G401 (cell line): ENCODE measurements around the gene TMEM117. TPM values are rescaled to one million over a fixed set of nuclear protein-coding genes. Genes with fewer than 3 reads are reported as not detected.
"Not testable (repeated sequence)": the region's sequence is repeated elsewhere in the genome, so short reads cannot be mapped to it uniquely, and the experiment has no call there.

Experiments used
- DNase-seq: peaks from one replicate; pipeline ENCODE4 v3.0.0-alpha.2; 2015; ENCODE audit warnings: low spot score
- in situ Hi-C: cut with HindIII; loops from 2 replicates; pipeline ENCODE4 v1.10.0; 2016; ENCODE audit warnings: low sequenced_read_pairs, mixed read lengths
- total RNA-seq: library from RNA; depleted of rRNA; stranded (reverse); fragments of >200 nt; shearing (Covaris generic); gene quantifications from 2 replicates; pipeline ENCODE4 v1.2.3, GENCODE V29; 2014

TMEM117 gene
- total RNA-seq, 1 experiment from 2014 or later, result 6.2 TPM

DNA sequence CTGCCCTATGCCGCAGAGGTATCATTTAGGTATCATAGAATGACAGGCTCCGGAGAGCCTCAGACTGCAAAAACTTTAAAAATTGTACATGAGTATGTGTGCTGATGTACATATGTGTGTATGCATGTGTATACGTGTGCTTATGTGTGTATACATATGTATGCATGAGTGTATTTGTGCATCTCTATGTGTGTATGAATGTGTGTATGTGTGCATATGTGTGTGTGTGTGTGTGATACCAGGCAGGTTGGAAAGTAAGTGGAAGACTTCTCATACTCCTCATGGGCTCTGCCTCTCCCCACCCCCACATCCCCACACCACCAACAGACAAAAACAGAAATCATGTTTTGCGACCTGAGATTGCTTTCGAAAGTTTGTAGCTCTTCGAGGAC lies 621 bp upstream of the TMEM117 start:
- in situ Hi-C loops, result no loop called here

DNA sequence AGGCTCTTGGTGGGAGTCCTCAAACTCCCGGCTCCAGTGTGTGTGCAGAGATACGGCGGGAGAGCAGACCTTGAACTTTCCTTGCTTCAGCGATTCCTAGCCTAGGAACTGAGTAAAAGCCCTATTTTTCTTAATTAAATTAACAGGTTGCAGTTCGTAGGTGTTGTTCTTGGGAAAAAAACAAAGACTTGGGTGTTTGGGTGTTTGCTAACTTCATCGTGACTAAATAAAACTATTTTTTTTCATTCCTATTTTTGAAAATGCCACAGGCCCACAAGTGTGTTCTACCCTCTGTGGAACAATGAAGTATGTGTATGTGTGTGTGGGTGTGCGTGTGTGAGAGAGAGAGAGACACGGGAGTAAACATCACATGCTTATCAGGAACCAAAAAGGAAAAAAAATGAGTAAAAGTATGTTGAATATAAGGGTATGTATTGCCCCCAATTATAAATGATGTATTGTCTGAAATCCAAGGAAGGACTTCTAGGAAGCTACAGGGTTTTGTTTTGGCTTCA lies 651 bp downstream of the TMEM117 start:
- in situ Hi-C loops, result no loop called here

More for the DNA sequence above, 621 bp upstream of the TMEM117 start:
- DNase-seq, result peak; percentile 25

DNA sequence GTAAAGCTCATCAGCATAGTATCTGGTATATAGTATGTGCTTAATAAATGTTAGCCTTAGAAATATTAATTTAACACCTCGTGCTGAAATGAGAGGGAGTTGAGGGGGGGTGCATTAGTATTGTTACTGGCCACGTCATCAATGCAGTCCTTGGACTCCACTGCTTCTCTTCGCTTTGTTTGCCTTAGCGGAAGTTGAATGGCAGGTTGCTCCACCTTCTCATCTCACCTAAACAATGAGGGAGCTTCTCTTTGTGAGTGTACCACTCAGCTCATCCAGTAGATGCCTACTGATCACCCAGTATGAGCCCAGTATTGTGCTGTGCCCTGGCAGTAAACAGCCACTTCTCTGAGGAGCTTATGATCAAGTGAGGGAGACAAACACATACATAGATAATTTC lies 4.5 kb downstream of the TMEM117 start:
- in situ Hi-C loops, result no loop called here
- DNase-seq, result no peak

More for the DNA sequence above, 651 bp downstream of the TMEM117 start:
- no peak for DNase-seq

DNA sequence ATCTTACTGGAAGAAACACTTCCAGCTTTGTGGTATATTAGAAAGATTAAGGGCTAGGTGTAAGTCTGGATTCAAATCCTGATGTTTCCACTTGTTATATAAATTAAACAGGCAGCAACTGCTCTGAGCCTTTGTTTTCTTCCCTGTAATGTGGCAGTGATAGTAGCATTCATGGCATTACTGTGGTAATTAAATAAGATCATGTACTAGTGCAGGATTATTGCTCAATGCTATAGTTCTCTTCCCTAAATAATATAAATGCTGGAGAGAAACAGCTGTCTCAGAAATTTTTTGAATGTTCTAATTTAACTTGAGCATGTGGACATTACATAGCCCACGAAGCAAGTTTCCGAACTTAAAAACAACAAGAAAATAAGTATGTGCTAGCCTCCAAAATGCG lies 5.4 kb downstream of the TMEM117 start:
- no peak for DNase-seq
- in situ Hi-C loops, result no loop called here

DNA sequence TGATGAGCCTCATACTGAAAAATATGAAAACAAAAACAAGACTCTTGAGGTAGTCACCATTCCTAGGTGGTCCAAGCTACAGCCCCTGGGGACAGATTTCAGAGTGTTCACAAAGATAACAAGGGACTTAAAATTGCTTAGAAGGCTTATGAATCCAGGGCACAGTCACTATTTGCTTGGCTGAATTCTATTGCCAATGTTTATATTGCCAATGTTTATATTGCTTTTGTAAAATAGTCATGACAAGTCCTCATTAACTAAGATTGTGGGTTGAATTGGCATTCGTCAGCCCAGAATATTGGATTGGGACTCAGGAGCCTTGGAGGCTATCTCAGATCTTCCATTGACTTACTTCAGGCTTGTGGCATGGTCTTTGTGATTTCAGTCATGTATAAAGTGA lies 6.4 kb downstream of the TMEM117 start:
- in situ Hi-C loops, result no loop called here
- no peak for DNase-seq

DNA sequence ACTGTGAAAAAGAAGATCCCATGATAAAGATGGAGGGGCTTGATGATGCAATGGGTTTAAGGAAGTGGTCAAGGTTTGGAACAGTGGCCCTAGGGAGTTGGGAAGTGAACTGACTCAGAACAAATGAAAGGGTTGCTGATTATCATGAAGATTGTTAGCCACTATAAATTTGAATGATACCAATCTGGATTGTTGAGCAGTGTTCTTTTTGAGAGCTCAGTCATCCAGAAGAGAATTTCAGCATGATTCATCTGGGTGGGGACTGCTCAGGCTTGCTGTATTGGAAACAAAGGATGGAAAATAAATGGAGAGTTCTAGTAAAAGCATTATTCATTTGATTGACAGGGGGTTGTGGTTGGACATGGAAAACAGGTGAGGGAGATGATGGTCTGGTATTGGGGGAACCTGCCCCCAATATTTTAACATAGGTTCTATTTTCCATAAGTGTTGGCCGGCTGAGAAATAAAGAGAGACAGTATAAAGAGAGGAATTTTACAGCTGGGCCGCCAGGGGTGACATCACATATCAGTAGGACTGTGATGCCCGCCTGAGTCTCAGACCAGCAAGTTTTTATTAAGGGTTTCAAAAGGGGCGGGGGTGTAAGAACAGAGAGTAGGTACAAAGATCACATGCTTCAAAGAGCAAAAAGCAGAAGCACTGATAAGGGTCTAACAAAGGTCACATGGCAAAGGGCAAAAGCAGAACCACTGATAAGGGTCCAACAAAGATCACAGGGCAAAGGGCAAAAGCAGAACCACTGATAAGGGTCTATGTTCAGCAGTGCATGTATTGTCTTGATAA lies 11.7 kb downstream of the TMEM117 start:
- DNase-seq, in situ Hi-C loops: not testable (repeated sequence)

DNA sequence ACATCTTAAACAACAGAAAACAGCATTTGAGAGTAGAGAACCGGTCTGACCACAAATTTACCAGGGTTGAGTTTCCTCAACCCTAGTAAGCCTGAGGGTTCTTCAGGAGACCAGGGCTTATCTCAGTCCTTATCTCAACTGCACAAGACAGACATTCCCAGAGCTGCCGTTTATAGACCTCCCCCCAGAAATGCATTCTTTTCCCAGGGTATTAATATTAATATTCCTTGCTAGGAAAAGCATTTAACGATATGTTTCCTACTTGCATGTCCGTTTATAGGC lies 12.3 kb downstream of the TMEM117 start:
- in situ Hi-C loops, result no loop called here
- no peak for DNase-seq

DNA sequence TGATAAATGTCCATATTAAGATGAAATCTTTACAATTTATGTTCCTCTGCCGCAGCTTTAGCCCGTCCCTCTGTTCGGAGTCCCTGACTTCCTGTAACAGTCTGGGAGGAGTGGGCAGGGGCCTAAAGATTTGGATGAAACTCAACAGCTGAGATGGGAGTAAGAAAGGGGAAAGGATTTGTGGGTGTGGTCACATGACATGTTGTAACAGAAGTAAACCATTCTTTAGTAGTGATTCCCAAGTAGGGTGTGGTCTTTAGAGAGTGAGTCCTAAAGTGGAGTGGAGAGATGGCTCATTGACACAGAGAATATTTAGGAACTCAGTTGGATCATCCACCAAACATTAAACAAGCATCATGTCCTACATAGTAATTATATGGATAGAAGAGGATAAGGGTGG lies 12.9 kb downstream of the TMEM117 start:
- DNase-seq, result no peak
- in situ Hi-C loops, result no loop called here

DNA sequence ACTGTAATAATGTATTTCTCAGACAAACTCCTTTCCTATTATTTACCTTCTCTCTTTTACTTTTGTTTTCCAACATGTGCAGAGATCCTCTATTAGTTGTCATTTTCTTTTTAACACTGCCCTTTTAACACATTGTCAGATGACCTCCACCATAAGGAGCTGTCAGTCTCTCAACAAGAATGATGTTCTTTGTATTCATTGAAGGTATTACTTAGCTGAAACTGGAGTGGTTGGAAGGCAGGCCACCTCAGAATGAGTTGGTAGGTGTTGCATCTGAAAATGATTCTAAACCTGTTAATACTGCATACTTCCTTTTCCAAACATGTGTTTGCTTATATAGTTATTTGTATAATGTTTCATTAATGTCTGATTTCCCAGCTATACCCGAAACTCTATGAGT lies 16.9 kb downstream of the TMEM117 start:
- in situ Hi-C loops, result no loop called here
- DNase-seq, result no peak

DNA sequence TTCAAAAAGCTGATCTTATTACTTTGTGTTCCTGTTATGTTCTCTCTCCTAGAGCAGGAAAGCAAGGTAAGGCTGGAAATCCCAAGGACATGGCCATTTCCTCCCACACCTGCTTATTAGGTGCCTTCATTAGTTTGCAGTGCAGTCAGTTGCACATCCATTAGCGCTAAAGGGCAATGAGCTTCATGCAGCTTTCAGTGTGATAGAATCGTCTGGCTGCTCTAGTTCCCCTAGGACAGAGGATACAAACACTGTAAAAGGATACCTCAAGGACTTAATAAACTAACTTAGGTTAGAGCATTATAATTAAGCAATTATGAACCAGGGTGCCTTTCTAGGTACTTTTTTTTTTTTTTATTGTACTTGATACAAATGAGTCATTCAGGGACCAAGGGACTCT lies 21.1 kb downstream of the TMEM117 start:
- in situ Hi-C loops, result no loop called here
- no peak for DNase-seq

DNA sequence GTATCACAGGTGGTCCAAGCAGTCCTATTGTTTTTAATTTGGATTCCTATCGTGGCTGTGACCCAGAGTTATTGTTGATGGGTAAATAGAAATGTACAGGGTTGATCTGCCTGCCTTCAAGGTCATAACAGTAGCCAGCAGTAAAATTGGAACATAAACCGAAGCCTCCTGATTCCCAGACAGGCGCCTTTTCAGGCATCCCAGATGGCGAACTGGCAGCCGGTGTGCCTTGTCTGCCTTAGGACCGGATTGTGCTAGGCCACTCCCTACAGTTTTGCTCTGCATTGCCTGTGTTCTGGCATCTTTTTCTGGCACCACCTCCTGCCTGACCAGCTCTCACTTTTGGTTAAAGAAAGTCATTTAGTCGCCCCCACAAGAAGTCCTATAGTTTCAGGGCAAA lies 22.2 kb downstream of the TMEM117 start:
- in situ Hi-C loops, result no loop called here
- DNase-seq, result peak; percentile 84

DNA sequence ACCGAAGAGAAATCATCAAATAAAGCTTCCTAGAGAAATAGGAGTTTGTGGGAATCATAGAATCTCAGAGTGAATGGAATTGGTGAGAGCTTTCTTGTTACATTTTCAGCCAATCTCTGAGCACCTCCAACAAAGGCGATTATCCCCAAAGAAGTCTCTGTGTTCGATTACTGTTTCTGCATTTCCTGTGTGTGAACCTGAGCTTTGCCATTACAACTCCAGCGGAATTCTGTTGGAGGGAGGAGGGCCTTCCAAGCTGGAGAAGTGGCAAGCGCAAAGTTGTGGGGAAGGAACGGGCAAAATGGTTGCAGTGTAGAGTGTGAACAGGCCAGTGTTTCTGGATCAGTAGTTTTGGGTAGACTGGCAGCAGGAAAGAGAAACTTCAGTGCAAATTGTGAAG lies 23.1 kb downstream of the TMEM117 start:
- DNase-seq, result no peak
- in situ Hi-C loops, result no loop called here

DNA sequence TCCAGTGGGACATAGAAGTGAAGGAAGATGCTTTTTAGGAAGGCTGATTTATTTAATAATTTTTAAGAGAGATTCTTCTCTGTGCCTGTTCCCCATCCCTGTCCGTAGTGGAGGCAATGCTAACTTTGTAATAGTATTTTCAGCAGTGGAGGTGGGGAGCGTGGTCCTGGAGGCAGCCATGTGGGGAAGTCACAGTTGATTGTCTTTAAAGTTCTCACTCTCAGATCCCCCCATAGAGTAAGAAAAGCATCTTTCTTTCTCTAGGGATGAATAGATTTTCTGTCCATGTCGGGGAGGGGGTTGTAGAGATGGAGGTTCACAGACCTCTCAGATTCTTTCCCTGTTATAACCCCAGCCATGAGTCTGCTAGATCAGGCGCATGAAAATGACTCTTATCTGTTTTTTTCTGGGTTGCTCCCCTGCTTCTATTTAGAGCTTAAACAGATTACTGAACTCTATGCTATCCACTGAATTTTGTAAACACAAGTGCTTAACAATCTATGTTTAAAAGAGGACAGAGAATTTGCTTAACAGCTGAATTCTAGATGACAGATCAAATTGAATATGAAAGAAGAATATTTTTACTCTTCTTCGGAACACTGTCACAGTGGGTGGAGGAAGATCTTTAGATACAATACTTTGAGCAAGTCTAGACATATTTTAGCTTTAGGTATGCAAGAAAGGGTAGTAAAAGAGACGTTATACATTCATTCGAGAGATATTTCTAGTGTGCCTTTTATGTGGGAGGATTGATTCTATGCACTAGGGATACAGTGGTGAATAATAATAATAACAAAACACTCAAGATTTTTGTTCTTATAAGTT lies 25.3 kb downstream of the TMEM117 start:
- in situ Hi-C loops, result no loop called here
- DNase-seq, result no peak

DNA sequence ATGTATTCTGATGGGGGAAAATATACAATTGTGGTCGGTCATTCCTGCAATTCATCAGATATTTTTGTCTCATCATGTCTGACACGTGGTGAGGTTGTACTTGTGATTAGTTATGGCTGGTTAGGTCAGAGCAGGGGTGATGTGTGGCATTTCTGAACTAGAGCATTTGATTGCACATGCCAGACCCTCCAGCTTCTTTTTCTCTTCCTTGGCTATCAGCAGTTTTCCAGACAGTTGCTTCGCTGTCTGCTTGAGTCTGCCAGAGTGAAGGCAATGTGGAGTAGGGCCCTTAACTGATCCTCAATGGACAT lies 25.9 kb downstream of the TMEM117 start:
- in situ Hi-C loops, result no loop called here
- DNase-seq, result no peak

DNA sequence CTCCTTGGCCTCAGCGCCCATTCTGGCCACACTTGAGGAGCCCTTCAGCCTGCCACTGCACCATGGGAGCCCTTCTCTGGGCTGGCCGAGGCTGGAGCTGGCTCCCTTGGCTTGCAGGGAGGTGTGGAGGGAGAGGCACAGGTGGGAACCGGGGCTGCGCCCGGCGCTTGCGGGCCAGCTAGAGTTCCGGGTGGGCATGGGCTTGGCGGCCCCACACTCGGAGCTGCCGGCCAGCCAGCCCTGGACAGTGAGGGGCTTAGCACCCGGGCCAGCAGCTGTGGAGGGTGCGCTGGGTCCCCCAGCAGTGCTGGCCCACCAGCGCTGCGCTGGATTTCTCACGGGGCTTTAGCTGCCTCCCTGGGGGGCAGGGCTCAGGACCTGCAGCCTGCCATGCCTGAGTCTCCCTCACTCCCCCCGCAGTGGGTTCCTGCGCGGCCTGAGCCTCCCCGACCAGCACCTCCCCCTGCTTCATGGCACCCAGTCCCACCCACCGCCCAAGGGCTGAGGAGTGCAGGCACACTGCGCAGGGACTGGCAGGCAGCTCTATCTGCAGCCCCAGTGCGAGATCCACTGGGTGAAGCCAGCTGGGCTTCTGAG lies 28.0 kb downstream of the TMEM117 start:
- in situ Hi-C loops, result no loop called here
- no peak for DNase-seq

DNA sequence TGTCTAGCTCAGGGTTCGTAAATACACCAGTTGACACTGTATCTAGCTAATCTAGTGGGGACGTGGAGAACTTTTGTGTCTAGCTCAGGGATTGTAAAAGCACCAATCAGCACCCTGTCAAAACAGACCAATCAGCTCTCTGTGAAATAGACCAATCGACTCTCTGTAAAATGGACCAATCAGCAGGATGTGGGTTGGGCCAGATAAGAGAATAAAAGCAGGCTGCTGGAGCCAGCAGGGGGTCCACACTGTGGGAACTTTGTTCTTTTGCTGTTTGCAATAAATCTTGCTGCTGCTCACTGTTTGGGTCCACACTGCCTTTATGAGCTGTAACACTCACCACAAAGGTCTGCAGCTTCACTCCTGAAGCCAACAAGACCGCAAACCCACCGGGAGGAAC lies 28.7 kb downstream of the TMEM117 start:
- DNase-seq, in situ Hi-C loops: not testable (repeated sequence)

DNA sequence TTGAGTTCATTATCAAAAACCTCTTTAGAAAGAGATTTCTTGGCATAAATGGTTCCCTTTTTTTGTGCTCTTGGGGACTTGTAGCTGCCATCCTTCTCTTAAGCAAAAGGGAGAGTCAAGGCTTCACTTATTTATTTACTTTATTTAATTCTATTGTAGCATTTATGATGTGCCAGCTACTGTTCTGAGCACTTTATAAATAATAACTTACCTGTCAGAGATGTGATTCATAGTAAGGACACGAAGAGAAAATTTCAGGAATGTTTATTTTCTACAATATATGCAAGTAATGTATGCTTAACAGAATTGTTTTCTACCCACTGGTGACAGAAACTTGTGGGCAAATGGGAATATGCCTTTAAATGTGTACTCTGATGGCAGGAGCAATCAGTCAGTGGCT lies 33.3 kb downstream of the TMEM117 start:
- DNase-seq, result no peak
- in situ Hi-C loops, result no loop called here

DNA sequence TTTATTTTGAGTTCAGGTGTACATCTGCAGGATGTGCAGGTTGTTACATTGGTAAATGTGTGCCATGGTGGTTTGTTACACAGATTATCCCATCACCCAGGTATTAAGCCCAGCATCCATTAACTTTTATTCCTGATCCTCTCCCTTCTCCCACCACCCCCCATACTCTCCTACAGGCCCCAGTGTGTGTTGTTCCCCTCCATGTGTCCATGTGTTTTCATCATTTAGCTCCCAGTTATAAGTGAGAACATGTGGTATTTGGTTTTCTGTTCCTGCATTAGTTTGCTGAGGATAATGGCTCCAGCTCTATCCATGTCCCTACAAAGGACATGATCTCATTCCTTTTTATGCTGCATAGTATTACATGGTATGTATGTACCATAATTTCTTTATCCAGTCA lies 33.9 kb downstream of the TMEM117 start:
- DNase-seq, in situ Hi-C loops: not testable (repeated sequence)

DNA sequence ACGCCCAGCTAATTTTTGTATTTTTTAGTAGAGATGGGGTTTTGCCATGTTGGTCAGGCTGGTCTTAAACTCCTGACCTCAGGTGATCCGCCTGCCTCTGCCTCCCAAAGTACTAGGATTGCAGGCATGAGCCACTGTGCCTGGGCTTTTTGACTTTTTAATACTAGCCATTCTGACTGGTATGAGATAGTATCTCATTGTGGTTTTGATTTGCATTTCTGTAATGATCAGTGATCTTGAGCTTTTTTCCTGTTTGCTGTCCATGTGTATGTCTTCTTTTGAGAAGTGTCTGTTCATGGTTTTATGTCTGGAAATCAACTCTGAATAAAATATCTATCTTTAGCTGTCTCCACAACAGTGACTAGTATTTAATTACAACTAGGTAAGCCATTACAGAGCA lies 35.4 kb downstream of the TMEM117 start:
- in situ Hi-C loops, DNase-seq: not testable (repeated sequence)

DNA sequence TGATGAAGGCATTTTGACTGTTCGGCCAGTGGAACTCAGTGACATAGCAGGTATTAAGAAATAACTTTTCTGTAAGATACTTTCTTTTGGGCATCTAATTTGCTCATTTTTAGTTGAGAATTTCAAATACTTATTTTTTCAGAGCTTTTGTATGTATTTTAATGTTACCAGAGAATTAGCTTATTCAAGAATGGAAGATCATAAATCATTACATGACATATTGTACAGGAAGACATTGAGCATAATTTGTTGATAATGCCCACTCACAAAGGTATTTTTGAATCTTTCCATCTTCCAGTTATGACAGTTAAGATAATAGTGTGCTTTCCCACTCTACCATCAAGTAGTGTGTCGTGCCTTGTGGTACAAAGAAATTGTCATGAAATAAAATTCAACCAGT lies 36.5 kb downstream of the TMEM117 start:
- in situ Hi-C loops, result no loop called here
- no peak for DNase-seq
